ENCODE results near the gene ZNF672.

DNA sequence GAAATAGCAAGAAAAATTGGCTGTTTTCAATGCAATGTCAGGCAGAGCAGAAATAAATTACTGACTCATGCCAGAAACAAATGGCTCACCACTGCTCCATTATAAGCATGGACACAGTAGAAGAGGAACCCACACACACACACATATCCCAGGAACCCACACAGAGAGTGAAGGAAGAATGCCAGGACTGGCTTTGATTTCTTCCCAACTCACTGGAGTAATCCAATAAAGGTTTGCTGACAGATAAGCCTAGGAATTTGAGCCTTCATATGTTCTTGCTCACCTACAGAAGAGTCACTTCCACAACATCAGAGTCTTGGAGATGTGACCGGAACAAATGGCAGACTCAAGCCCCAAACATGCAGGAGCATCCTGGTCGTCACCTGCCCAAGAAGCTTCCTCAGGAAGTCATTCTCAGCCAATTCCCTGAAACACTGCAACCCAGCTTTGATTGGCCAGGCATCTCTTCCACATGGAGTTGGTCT, 14.5 kb upstream of the ZNF672 start:
- TF ChIP-seq, protein P1, sequence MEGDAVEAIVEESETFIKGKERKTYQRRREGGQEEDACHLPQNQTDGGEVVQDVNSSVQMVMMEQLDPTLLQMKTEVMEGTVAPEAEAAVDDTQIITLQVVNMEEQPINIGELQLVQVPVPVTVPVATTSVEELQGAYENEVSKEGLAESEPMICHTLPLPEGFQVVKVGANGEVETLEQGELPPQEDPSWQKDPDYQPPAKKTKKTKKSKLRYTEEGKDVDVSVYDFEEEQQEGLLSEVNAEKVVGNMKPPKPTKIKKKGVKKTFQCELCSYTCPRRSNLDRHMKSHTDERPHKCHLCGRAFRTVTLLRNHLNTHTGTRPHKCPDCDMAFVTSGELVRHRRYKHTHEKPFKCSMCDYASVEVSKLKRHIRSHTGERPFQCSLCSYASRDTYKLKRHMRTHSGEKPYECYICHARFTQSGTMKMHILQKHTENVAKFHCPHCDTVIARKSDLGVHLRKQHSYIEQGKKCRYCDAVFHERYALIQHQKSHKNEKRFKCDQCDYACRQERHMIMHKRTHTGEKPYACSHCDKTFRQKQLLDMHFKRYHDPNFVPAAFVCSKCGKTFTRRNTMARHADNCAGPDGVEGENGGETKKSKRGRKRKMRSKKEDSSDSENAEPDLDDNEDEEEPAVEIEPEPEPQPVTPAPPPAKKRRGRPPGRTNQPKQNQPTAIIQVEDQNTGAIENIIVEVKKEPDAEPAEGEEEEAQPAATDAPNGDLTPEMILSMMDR (conservative IDR thresholded peaks at IDR 0.05; ENCODE audit: low read length): no peak
- no peak for TF ChIP-seq EZH2phosphoT487 (IDR thresholded peaks at IDR 0.05; ENCODE audit: borderline replicate concordance)
